BE2C (cell line): ENCODE data around the gene KLF12.

Experiments used
- DNase-seq: peaks from one replicate; pipeline ENCODE4 v3.0.0-alpha.2; 2020
- H3K27me3 ChIP-seq: fragments of 250-450 bp; sonication (Bioruptor Pico); 2 replicates; pipeline ENCODE4 v1.5.1; 2020; ENCODE audit warnings: mild to moderate bottlenecking
- H3K36me3 ChIP-seq: fragments of 250-450 bp; sonication (Bioruptor Pico); 2 replicates; pipeline ENCODE4 v1.5.1; 2020; ENCODE audit warnings: mild to moderate bottlenecking
- H3K4me1 ChIP-seq: fragments of 250-450 bp; sonication (Bioruptor Pico); 2 replicates; pipeline ENCODE4 v1.5.1; 2020
- H3K4me3 ChIP-seq: 2 replicates; pipeline ENCODE4 v1.5.1; 2011; ENCODE audit warnings: low read depth, low read length
- H3K9me3 ChIP-seq: fragments of 250-450 bp; sonication (Bioruptor Pico); 2 replicates; pipeline ENCODE4 v1.5.1; 2020
- CTCF ChIP-seq: IDR thresholded peaks from 2 replicates; pipeline ENCODE4 v1.5.1; 2012; ENCODE audit warnings: mild to moderate bottlenecking, low read depth, low read length

KLF12 gene

GRCh38 chr13:74154981-74155380 is 20.8 kb upstream of the KLF12 start:
- no peaks in the 10 kb centered on the region for H3K36me3 ChIP-seq
- no peak overlapping the region for H3K4me3 ChIP-seq
- H3K9me3 ChIP-seq = no peaks in the 10 kb centered on the region
- no peaks in the 10 kb centered on the region for H3K27me3 ChIP-seq
- H3K4me1 ChIP-seq = no peaks in the 10 kb centered on the region
- DNase-seq = no peak
- TF ChIP-seq CTCF = no peak

GRCh38 chr13:74153316-74153715 is 19.1 kb upstream of the KLF12 start:
- no peaks in the 10 kb centered on the region for H3K27me3 ChIP-seq
- no peak for DNase-seq
- H3K36me3 ChIP-seq = no peaks in the 10 kb centered on the region
- H3K4me1 ChIP-seq = no peaks in the 10 kb centered on the region
- H3K4me3 ChIP-seq = no peak overlapping the region
- no peak for TF ChIP-seq CTCF
- H3K9me3 ChIP-seq = no peaks in the 10 kb centered on the region

GRCh38 chr13:74151859-74152258 is 17.7 kb upstream of the KLF12 start:
- DNase-seq = no peak
- no peaks in the 10 kb centered on the region for H3K27me3 ChIP-seq
- no peaks in the 10 kb centered on the region for H3K9me3 ChIP-seq
- H3K4me1 ChIP-seq = no peaks in the 10 kb centered on the region
- no peaks in the 10 kb centered on the region for H3K36me3 ChIP-seq
- H3K4me3 ChIP-seq = no peak overlapping the region
- no peak for TF ChIP-seq CTCF

- H3K36me3 ChIP-seq = no peaks in the 10 kb centered on the region
- no peak for DNase-seq
- no peak overlapping the region for H3K4me3 ChIP-seq
- H3K4me1 ChIP-seq = peaks cover 19% of the 10 kb centered on the region
- H3K9me3 ChIP-seq = no peaks in the 10 kb centered on the region
- no peaks in the 10 kb centered on the region for H3K27me3 ChIP-seq
- TF ChIP-seq CTCF = no peak
These were observed 14.1 kb upstream of the KLF12 start for GRCh38 chr13:74148352-74148751.

- Histone ChIP-seq H3K4me3 (peak overlapping the region; percentile 23), H3K4me1 (peaks cover 19% of the 10 kb centered on the region), H3K36me3 (no peaks in the 10 kb centered on the region), H3K9me3 (no peaks in the 10 kb centered on the region), H3K27me3 (no peaks in the 10 kb centered on the region)
- DNase-seq = peak; percentile 68
- no peak for TF ChIP-seq CTCF
These were observed 11.2 kb upstream of the KLF12 start for GRCh38 chr13:74145249-74145975.

GRCh38 chr13:74144269-74144668 is 10.1 kb upstream of the KLF12 start:
- Histone ChIP-seq H3K4me1 (peaks cover 19% of the 10 kb centered on the region), H3K4me3 (no peak overlapping the region), H3K27me3 (no peaks in the 10 kb centered on the region), H3K9me3 (no peaks in the 10 kb centered on the region), H3K36me3 (no peaks in the 10 kb centered on the region)
- TF ChIP-seq CTCF = no peak
- no peak for DNase-seq
